ENCODE measurements around the gene SCGB2A2.

Gene SCGB2A2

DNA sequence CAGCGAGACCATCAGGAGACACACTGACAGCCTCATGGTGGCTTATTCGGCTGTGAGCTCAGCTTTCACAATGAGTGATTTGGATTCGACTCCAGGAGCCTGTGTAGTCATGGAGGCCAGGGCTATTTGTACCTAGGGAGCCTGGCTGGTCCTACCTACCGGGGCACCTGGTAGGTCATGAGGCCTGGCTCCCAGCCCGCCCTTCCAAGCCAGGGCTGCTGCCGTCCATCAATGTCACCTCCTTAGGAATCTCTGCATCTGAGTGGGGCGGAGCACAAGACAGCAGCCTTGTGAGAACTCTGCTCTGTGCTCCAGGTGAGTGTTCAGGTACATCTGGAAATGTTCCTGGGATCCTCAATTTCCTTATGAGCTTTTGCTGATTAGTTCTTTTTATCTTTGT lies 29.0 kb downstream of the SCGB2A2 start, which contains the start of gene SCGB1D4:
Gene SCGB1D4 (minus strand): TSS at position 101 of the 400 bp plus-strand sequence. CDS start 65 bp downstream, at position 36.
- in situ Hi-C loops (cut with MboI; ENCODE audit: low sequenced_read_pairs), result no loop called here

DNA sequence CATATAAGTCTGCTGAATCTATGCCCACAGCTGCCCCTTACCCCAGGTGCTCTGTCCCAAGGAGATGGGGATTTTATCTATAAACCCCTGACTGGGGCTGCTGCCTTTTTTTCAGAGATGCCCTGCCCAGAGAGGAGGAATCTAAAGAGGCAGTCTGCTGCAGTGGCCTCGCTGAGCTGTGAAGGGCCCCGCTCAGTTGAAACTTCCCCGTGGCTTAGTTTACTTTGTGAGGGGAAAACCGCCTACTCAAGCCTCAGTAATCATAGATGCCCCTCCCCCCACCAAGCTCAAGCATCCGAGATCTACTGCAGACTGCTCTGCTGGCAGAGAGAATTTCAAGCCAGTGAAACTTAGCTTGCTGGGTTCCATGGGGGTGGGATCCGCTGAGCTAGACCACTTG lies 36.3 kb downstream of the SCGB2A2 start:
- in situ Hi-C loops (cut with MboI; ENCODE audit: low sequenced_read_pairs), result no loop called here

DNA sequence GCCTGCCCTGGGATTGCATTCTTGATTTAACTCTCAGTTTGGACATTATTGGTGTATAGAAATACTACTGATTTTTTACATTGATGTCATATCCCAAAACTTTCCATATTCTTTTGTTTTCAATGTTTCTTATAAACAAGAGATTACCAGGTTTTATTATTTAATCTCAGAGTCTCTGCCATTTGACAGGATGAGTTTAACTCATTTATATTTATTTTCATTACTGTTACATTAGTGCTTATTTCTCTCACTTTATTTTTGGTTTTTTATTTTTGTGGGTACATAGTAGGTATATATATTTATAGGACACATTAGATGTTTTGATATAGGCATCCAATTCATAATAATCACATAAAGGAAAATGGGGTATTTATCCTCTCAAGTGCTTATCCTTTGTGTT lies 38.0 kb downstream of the SCGB2A2 start:
- in situ Hi-C loops (cut with MboI; ENCODE audit: low sequenced_read_pairs), result no loop called here

DNA sequence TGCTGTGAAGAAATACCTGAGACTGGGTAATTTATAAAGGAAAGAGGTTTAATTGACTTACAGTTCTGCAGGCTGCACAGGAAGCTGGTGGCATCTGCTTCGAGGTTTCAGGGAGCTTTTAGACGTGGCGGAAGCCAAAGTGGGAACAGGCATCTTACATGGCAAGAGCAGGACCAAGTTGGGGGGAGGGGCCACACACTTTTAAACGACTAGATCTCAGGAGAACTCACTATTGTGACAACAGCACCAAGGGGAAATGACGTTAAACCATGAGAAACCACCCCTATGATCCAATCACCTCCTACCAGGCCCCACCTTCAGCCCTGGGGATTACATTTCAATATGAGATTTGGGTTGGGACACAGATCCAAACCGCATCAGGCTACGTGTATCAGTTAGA lies 40.0 kb downstream of the SCGB2A2 start:
- in situ Hi-C loops (cut with MboI; ENCODE audit: low sequenced_read_pairs), result no loop called here

DNA sequence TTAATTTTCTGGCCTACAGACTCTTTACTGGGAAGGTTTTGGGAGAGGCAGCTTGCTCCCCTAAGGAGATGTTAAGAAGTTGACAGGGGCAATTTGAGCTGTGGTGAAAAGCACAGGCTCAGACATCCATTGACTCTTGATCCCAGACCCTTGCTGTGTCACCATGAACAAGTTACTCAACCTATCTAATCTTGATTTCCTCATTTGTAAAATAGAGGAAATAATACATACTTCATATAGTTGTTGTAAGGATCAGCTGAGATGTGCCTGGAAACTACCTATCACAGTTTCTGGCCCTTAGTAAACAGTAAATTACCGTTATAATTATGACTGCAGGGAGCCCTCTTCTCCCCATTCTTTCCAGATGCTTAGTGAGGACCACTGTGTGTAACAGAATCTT lies 45.5 kb downstream of the SCGB2A2 start:
- in situ Hi-C loops (cut with MboI; ENCODE audit: low sequenced_read_pairs), result no loop called here

DNA sequence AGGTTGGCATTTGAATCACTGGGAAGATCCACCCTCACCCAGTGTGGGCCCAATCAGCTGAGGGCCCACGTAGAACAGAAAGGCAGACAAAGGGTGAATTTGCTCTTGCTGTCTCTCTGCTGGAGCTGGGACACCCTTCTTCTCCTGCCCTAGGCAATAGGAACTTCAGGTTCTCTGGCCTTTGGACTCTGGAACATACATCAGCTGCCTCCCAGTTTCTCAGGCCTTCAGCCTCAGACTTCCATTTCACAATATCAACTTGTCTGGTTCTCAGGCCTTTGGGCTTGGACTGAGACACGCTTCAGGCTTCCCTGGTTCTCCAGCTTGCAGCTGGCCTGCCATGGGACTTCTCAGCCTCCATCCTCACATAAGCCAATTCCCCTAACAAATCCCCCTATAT lies 52.6 kb downstream of the SCGB2A2 start:
- in situ Hi-C loops (cut with MboI; ENCODE audit: low sequenced_read_pairs), result no loop called here

All from hTERT RPE-1 (cell line).